DOHH2 (cell line): ENCODE measurements around the gene ITPR1.

Source experiments
- H3F3A ChIP-seq: fragments of 200-600 bp; sonication (generic), shearing (Covaris generic); 2 replicates; pipeline ENCODE4 v1.6.0; 2016; ENCODE audit warnings: antibody characterized with exemption, mild to moderate bottlenecking; ENCODE audit not compliant: control insufficient read depth, insufficient read depth
- H3K27ac ChIP-seq: fragments of 200-600 bp; sonication (generic); 2 replicates; pipeline ENCODE4 v1.5.1; 2014; ENCODE audit warnings: low read depth, mild to moderate bottlenecking, low read length, moderate library complexity
- H3K27me3 ChIP-seq: fragments of 200-600 bp; sonication (generic); 2 replicates; pipeline ENCODE4 v1.6.1; 2014; ENCODE audit warnings: mild to moderate bottlenecking, low read length, mixed read lengths; ENCODE audit not compliant: control insufficient read depth
- H3K36me3 ChIP-seq: fragments of 200-600 bp; sonication (generic); 2 replicates; pipeline ENCODE4 v1.6.1; 2014; ENCODE audit warnings: mild to moderate bottlenecking, low read length, moderate library complexity, mixed read lengths; ENCODE audit not compliant: control insufficient read depth
- H3K4me1 ChIP-seq: fragments of 200-600 bp; sonication (generic); 2 replicates; pipeline ENCODE4 v1.6.1; 2014; ENCODE audit warnings: mild to moderate bottlenecking, low read length, mixed read lengths; ENCODE audit not compliant: control insufficient read depth
- H3K4me2 ChIP-seq: fragments of 200-600 bp; sonication (generic); 2 replicates; pipeline ENCODE4 v1.6.0; 2014; ENCODE audit warnings: mild to moderate bottlenecking, low read length, moderate library complexity
- H3K4me3 ChIP-seq: fragments of 200-600 bp; sonication (generic); 2 replicates; pipeline ENCODE4 v1.5.1; 2014; ENCODE audit warnings: mild to moderate bottlenecking, low read length, mixed read lengths
- H3K79me2 ChIP-seq: fragments of 200-600 bp; sonication (generic); 2 replicates; pipeline ENCODE4 v1.6.1; 2014; ENCODE audit warnings: mild to moderate bottlenecking, low read length, mixed read lengths; ENCODE audit not compliant: control insufficient read depth
- H3K9me2 ChIP-seq: fragments of 200-600 bp; sonication (generic); replicated peaks from 2 replicates; pipeline ENCODE4 v1.6.1; 2014; ENCODE audit warnings: mild to moderate bottlenecking, low read length, mixed read lengths; ENCODE audit not compliant: control insufficient read depth
- H3K9me3 ChIP-seq: fragments of 200-600 bp; sonication (generic); 2 replicates; pipeline ENCODE4 v1.6.1; 2014; ENCODE audit warnings: antibody characterized with exemption, low read length, mixed read lengths; ENCODE audit not compliant: control insufficient read depth, insufficient read depth
- H4K20me1 ChIP-seq: fragments of 200-600 bp; sonication (generic); 2 replicates; pipeline ENCODE4 v1.6.0; 2014; ENCODE audit warnings: low read depth, mild to moderate bottlenecking, antibody characterized with exemption, low read length, moderate library complexity; ENCODE audit not compliant: control insufficient read depth, insufficient read depth
- EZH2phosphoT487 ChIP-seq: fragments of 200-600 bp; sonication (generic); IDR thresholded peaks from 2 replicates; pipeline ENCODE4 v1.6.1; 2017; ENCODE audit warnings: borderline replicate concordance, mild to moderate bottlenecking, antibody characterized with exemption, low read length, moderate library complexity, mixed read lengths
- TF ChIP-seq, protein P1 (sequence below): fragments of 200-600 bp; sonication (generic); IDR thresholded peaks from one replicate; pipeline ENCODE4 v1.5.1; 2014; ENCODE audit warnings: antibody characterized with exemption, mild to moderate bottlenecking, low read depth, low read length; ENCODE audit not compliant: poor library complexity, severe bottlenecking

Gene ITPR1

GRCh38 chr3:4856136-4856535 is 363.0 kb downstream of the ITPR1 start:
- Histone ChIP-seq H3K4me3 (no peak overlapping the region), H3K9me2 (no peaks in the 10 kb centered on the region), H3K27ac (no peak overlapping the region), H3K9me3 (no peaks in the 10 kb centered on the region), H3K27me3 (0 out of 2 replicates have a peak, but pooled peaks cover 4% of the 10 kb centered on the region), H3F3A (no peaks in the 10 kb centered on the region), H3K36me3 (no peaks in the 10 kb centered on the region), H3K4me2 (no peak overlapping the region), H4K20me1 (no peaks in the 10 kb centered on the region), H3K79me2 (no peaks in the 10 kb centered on the region), H3K4me1 (0 out of 2 replicates have a peak, but pooled peaks cover 5% of the 10 kb centered on the region)
- TF ChIP-seq EZH2phosphoT487, result no peak
- TF ChIP-seq, protein P1, sequence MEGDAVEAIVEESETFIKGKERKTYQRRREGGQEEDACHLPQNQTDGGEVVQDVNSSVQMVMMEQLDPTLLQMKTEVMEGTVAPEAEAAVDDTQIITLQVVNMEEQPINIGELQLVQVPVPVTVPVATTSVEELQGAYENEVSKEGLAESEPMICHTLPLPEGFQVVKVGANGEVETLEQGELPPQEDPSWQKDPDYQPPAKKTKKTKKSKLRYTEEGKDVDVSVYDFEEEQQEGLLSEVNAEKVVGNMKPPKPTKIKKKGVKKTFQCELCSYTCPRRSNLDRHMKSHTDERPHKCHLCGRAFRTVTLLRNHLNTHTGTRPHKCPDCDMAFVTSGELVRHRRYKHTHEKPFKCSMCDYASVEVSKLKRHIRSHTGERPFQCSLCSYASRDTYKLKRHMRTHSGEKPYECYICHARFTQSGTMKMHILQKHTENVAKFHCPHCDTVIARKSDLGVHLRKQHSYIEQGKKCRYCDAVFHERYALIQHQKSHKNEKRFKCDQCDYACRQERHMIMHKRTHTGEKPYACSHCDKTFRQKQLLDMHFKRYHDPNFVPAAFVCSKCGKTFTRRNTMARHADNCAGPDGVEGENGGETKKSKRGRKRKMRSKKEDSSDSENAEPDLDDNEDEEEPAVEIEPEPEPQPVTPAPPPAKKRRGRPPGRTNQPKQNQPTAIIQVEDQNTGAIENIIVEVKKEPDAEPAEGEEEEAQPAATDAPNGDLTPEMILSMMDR, result no peak

DNA sequence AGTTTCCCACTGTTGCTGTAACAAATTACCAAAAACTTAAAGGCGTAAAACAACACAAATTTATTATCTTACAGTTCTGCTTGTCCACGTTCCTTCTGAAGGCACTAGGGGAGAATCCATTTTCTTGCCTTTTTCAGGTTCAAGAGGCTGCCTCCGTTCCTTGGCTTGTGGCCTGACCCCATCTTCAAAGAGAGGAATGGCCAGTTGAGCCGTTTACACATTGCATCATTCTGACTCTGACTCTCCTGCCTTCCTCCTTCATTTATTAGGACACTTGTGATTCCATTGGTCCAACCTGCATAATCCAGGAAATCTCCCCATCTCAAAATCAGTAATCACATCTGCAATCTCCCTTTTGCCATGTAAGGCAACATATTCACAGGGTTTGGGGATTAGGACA is 363.4 kb downstream of the ITPR1 start:
- H3K9me3 ChIP-seq, result no peaks in the 10 kb centered on the region
- no peak overlapping the region for H3K27ac ChIP-seq
- TF ChIP-seq EZH2phosphoT487, result no peak
- TF ChIP-seq, protein P1, result no peak
- H4K20me1 ChIP-seq, result no peaks in the 10 kb centered on the region
- no peak overlapping the region for H3K4me3 ChIP-seq
- H3K4me2 ChIP-seq, result no peak overlapping the region
- H3F3A ChIP-seq, result no peaks in the 10 kb centered on the region
- H3K36me3 ChIP-seq, result no peaks in the 10 kb centered on the region
- H3K27me3 ChIP-seq, result 0 out of 2 replicates have a peak, but pooled peaks cover 4% of the 10 kb centered on the region
- H3K79me2 ChIP-seq, result no peaks in the 10 kb centered on the region
- H3K4me1 ChIP-seq, result 0 out of 2 replicates have a peak, but pooled peaks cover 5% of the 10 kb centered on the region
- no peaks in the 10 kb centered on the region for H3K9me2 ChIP-seq

GRCh38 chr3:4856986-4857385 is 363.8 kb downstream of the ITPR1 start:
- no peaks in the 10 kb centered on the region for H3K9me3 ChIP-seq
- no peaks in the 10 kb centered on the region for H3F3A ChIP-seq
- H3K27me3 ChIP-seq, result 0 out of 2 replicates have a peak, but pooled peaks cover 4% of the 10 kb centered on the region
- H3K79me2 ChIP-seq, result no peaks in the 10 kb centered on the region
- no peaks in the 10 kb centered on the region for H4K20me1 ChIP-seq
- no peak overlapping the region for H3K4me3 ChIP-seq
- H3K9me2 ChIP-seq, result no peaks in the 10 kb centered on the region
- TF ChIP-seq EZH2phosphoT487, result no peak
- TF ChIP-seq, protein P1, result no peak
- H3K4me2 ChIP-seq, result no peak overlapping the region
- H3K27ac ChIP-seq, result no peak overlapping the region
- H3K36me3 ChIP-seq, result no peaks in the 10 kb centered on the region
- 0 out of 2 replicates have a peak, but pooled peaks cover 5% of the 10 kb centered on the region for H3K4me1 ChIP-seq
